Measurements from ENCODE around the gene PCDHGA4.

DNA sequence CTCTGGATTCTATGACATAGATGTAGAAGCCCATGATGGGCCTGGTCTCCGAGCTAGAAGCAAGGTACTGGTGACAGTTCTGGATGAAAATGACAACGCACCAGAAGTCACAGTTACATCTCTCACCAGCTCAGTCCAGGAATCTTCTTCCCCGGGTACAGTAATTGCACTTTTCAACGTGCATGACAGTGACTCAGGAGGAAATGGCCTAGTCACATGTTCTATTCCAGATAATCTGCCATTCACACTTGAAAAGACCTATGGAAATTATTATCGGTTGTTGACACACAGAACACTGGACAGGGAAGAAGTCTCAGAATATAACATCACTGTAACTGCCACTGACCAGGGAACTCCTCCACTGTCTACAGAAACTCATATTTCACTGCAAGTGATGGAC, 1.3 kb downstream of the PCDHGA4 start:
- TF ChIP-seq, protein P1, sequence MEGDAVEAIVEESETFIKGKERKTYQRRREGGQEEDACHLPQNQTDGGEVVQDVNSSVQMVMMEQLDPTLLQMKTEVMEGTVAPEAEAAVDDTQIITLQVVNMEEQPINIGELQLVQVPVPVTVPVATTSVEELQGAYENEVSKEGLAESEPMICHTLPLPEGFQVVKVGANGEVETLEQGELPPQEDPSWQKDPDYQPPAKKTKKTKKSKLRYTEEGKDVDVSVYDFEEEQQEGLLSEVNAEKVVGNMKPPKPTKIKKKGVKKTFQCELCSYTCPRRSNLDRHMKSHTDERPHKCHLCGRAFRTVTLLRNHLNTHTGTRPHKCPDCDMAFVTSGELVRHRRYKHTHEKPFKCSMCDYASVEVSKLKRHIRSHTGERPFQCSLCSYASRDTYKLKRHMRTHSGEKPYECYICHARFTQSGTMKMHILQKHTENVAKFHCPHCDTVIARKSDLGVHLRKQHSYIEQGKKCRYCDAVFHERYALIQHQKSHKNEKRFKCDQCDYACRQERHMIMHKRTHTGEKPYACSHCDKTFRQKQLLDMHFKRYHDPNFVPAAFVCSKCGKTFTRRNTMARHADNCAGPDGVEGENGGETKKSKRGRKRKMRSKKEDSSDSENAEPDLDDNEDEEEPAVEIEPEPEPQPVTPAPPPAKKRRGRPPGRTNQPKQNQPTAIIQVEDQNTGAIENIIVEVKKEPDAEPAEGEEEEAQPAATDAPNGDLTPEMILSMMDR (tag by site-specific recombination; IDR thresholded peaks at IDR 0.05) = no peak
- no peak for TF ChIP-seq ZNF138 (tag by site-specific recombination; IDR thresholded peaks at IDR 0.05; ENCODE audit: borderline replicate concordance)
- TF ChIP-seq ZNF549 (tag by site-specific recombination; IDR thresholded peaks at IDR 0.05) = no peak

All from HEK293 (cell line).